Bronchial epithelial cell (primary cell): ENCODE data around the gene RBM20. TPM values are rescaled to one million over a fixed set of nuclear protein-coding genes. Genes with fewer than 3 reads are reported as not detected.

Source experiments
- DNase-seq: peaks from one replicate; pipeline ENCODE4 v3.0.0-alpha.2; 2010; ENCODE audit warnings: low read depth
- FAIRE-seq: peaks from 2 replicates; lab custom pipeline; 2011; peaks lifted over from hg19 to GRCh38; lab: Jason Lieb, UNC
- H3K27me3 ChIP-seq: 2 replicates; pipeline ENCODE4 v1.5.1; 2011; ENCODE audit warnings: low read length; ENCODE audit not compliant: control insufficient read depth, insufficient read depth
- H3K36me3 ChIP-seq: 2 replicates; pipeline ENCODE4 v1.5.1; 2011; ENCODE audit warnings: low read length; ENCODE audit not compliant: control insufficient read depth, insufficient read depth
- H3K4me3 ChIP-seq: 2 replicates; pipeline ENCODE4 v1.5.1; 2011; ENCODE audit warnings: mild to moderate bottlenecking, low read depth, low read length, control low read depth
- CTCF ChIP-seq: IDR thresholded peaks from 2 replicates; pipeline ENCODE4 v1.5.1; 2011; ENCODE audit warnings: mild to moderate bottlenecking, moderate library complexity, low read length, control low read depth, inconsistent platforms; ENCODE audit not compliant: insufficient read depth, severe bottlenecking
- total RNA-seq: library from RNA; depleted of rRNA; stranded (reverse); fragments of >200 nt; gene quantifications from 2 replicates; pipeline ENCODE4 v1.2.1, GENCODE V29; 2014

The RBM20 gene
- total RNA-seq, 1 donor from 2014 or later = not detected

DNA sequence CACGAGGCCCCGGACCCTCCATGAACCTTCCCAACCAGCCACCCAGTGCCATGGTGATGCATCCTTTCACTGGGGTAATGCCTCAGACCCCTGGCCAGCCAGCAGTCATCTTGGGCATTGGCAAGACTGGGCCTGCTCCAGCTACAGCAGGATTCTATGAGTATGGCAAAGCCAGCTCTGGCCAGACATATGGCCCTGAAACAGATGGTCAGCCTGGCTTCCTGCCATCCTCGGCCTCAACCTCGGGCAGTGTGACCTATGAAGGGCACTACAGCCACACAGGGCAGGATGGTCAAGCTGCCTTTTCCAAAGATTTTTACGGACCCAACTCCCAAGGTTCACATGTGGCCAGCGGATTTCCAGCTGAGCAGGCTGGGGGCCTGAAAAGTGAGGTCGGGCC, 137.0 kb downstream of the RBM20 start:
- Histone ChIP-seq H3K27me3 (no peaks in the 10 kb centered on the region), H3K36me3 (no peaks in the 10 kb centered on the region), H3K4me3 (no peak overlapping the region)
- no peak for TF ChIP-seq CTCF
- FAIRE-seq (no peak), DNase-seq (no peak)

DNA sequence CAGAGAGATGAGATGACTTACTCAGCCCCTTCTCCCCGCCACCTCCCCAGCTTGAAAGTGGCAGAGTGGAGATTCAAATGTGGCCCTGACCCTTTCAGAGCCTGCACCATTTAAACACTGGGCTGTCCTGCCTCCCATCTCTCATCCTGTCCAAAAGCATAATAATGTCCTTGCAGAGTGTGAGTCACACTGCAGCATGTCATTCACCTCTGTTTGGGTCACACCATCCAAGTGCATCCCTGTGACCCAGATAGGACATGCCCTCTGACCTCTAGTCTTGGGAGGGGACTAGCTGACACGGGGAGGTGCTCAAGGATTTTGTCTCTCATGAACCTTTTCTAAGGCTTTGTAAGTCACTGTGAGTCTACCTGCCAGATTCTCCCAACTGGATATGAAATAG, 138.5 kb downstream of the RBM20 start:
- no peak for FAIRE-seq

GRCh38 chr10:110783509-110784107, 139.5 kb downstream of the RBM20 start:
- DNase-seq (no peak), FAIRE-seq (no peak)
- TF ChIP-seq CTCF = no peak
- H3K36me3 ChIP-seq = no peaks in the 10 kb centered on the region
- no peak overlapping the region for H3K4me3 ChIP-seq
- H3K27me3 ChIP-seq = no peaks in the 10 kb centered on the region

More for the DNA sequence above, 138.5 kb downstream of the RBM20 start:
- no peaks in the 10 kb centered on the region for H3K36me3 ChIP-seq
- H3K27me3 ChIP-seq = no peaks in the 10 kb centered on the region
- TF ChIP-seq CTCF = no peak
- DNase-seq = no peak
- no peak overlapping the region for H3K4me3 ChIP-seq

DNA sequence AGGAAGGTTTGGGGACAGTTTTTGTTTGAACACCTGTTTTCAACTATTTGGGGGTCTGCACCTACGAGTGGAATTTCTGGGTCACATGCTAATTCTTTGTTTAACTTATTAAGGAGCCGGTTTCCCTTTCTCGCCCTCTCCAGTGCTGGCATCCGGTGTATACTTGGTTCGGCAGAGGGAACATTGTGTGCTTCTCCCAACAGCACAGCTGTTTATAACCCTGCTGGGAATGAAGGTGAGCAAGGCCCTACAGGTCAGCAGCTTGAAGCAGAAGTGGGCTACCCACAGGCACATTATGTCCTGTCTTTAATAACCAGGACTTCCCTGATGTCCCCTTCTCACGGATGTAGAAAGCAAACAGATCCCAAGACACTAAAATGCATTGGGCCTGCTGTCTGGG, 140.1 kb downstream of the RBM20 start:
- no peak overlapping the region for H3K4me3 ChIP-seq
- no peaks in the 10 kb centered on the region for H3K36me3 ChIP-seq
- H3K27me3 ChIP-seq = no peaks in the 10 kb centered on the region
- FAIRE-seq (no peak), DNase-seq (no peak)
- TF ChIP-seq CTCF = no peak

GRCh38 chr10:110786172-110786571, 142.0 kb downstream of the RBM20 start:
- no peak for TF ChIP-seq CTCF
- peak; percentile 85 for DNase-seq
- Histone ChIP-seq H3K4me3 (no peak overlapping the region), H3K27me3 (no peaks in the 10 kb centered on the region), H3K36me3 (no peaks in the 10 kb centered on the region)
- FAIRE-seq = no peak
